ENCODE results near the gene PARM1. TPM values are rescaled to one million over a fixed set of nuclear protein-coding genes. Genes with fewer than 3 reads are reported as not detected.
A peak's percentile ranks its signal among the peaks of the same experiment; 100 is the strongest.

Gene PARM1
- total and polyA plus RNA-seq, 8 donors, result 1.8 to 24.6 (median 8.4) TPM

- no peak overlapping the region for H3K27ac ChIP-seq
- TF ChIP-seq POLR2AphosphoS5 (IDR thresholded peaks at IDR 0.05) (no peak), POLR2A (IDR thresholded peaks at IDR 0.05) (no peak), CTCF (IDR thresholded peaks at IDR 0.05) (no peak), EP300 (IDR thresholded peaks at IDR 0.05) (no peak)
- H3K9me3 ChIP-seq, result no peaks in the 10 kb centered on the region
- H3K36me3 ChIP-seq, result no peaks in the 10 kb centered on the region
- H3K4me1 ChIP-seq, result peaks cover 0 to 9% (median 0%) of the 10 kb centered on the region in 4 donors
- no peak overlapping the region for H3K4me3 ChIP-seq
- no peak for DNase-seq
- 63 to 82% (median 71%) methylated on average over 1 of the region's 1 CpG for WGBS, 5 donors
- intact Hi-C loops (cut with DNase I; ENCODE audit: low total_unique reads), result no loop called here
- no peaks in the 10 kb centered on the region for H3K27me3 ChIP-seq
Measured at GRCh38 chr4:74891037-74891436, 41.9 kb upstream of the PARM1 start.

DNA sequence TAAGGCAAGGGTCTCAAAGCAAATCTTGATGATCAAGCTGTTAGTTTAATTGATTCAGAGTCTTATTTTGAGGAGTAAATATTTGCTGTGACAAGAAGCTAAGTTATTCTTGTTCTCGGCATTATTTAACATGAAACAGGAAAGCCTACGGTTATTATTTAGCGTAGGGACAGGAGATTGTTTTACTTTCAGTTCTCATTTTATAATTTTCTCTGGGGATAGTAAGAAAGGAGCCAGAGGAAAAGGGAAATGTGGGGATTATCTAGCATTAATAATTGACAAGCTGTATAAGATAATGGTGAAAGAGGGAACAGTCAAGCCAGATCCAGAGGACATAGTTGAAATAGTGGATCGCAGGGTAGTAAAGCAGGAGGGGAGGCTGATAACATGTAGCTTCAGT, 39.7 kb upstream of the PARM1 start:
- Histone ChIP-seq H3K4me1 (peaks cover 0 to 9% (median 0%) of the 10 kb centered on the region in 4 donors), H3K36me3 (no peaks in the 10 kb centered on the region), H3K4me3 (peak overlapping the region; percentile 17 to 30 (median 24)), H3K27me3 (no peaks in the 10 kb centered on the region), H3K9me3 (no peaks in the 10 kb centered on the region), H3K27ac (no peak overlapping the region)
- intact Hi-C loops (cut with DNase I; ENCODE audit: low total_unique reads), result no loop called here
- DNase-seq, result no peak
- WGBS, 5 donors, result 13 to 27% (median 20%) methylated on average over 4 of the region's 4 CpGs
- TF ChIP-seq EP300 (IDR thresholded peaks at IDR 0.05) (no peak), CTCF (IDR thresholded peaks at IDR 0.05) (no peak), POLR2A (IDR thresholded peaks at IDR 0.05) (no peak), POLR2AphosphoS5 (IDR thresholded peaks at IDR 0.05) (no peak)

- Histone ChIP-seq H3K27me3 (no peaks in the 10 kb centered on the region), H3K36me3 (no peaks in the 10 kb centered on the region), H3K4me3 (no peak overlapping the region), H3K4me1 (peaks cover 0 to 9% (median 0%) of the 10 kb centered on the region in 4 donors), H3K27ac (no peak overlapping the region), H3K9me3 (no peaks in the 10 kb centered on the region)
- intact Hi-C loops (cut with DNase I; ENCODE audit: low total_unique reads), result no loop called here
- 34 to 53% (median 45%) methylated on average over 3 of the region's 3 CpGs for WGBS, 5 donors
- DNase-seq, result peak in 1 of 2 donors; percentile 41
- TF ChIP-seq POLR2AphosphoS5 (IDR thresholded peaks at IDR 0.05) (no peak), POLR2A (IDR thresholded peaks at IDR 0.05) (no peak), EP300 (IDR thresholded peaks at IDR 0.05) (no peak), CTCF (IDR thresholded peaks at IDR 0.05) (no peak)
Measured at GRCh38 chr4:74896595-74896994, 36.3 kb upstream of the PARM1 start.

- no peaks in the 10 kb centered on the region for H3K36me3 ChIP-seq
- peaks cover 0 to 9% (median 0%) of the 10 kb centered on the region in 4 donors for H3K4me1 ChIP-seq
- WGBS, 5 donors, result 65 to 74% (median 72%) methylated on average over 2 of the region's 2 CpGs
- DNase-seq, result no peak
- intact Hi-C loops (cut with DNase I; ENCODE audit: low total_unique reads), result no loop called here
- no peaks in the 10 kb centered on the region for H3K27me3 ChIP-seq
- H3K9me3 ChIP-seq, result no peaks in the 10 kb centered on the region
- H3K27ac ChIP-seq, result no peak overlapping the region
- no peak overlapping the region for H3K4me3 ChIP-seq
- TF ChIP-seq POLR2A (IDR thresholded peaks at IDR 0.05), result no peak
Measured at GRCh38 chr4:74897386-74897785, 35.5 kb upstream of the PARM1 start.

DNA sequence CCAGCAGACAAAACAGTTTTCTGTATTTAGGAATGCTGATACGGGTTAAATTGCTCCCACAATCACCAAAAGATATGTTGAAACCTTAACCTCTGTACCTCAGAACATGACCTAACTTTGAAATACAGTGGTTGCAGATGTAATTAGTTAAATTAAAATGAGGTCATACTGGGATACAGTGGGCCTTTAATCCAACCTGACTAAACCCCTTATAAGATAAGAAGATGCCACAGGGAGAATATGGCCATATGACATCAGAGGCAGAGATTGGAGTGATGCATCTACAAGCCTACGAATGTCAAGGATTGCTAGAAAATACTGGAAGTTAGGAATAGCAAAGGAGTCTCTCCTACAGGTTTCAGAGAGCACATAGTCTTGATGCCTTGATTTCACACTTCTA, 32.1 kb upstream of the PARM1 start:
- no peak overlapping the region for H3K4me3 ChIP-seq
- H3K36me3 ChIP-seq, result no peaks in the 10 kb centered on the region
- no peaks in the 10 kb centered on the region for H3K4me1 ChIP-seq
- DNase-seq, result no peak
- no peaks in the 10 kb centered on the region for H3K9me3 ChIP-seq
- intact Hi-C loops (cut with DNase I; ENCODE audit: low total_unique reads), result no loop called here
- H3K27me3 ChIP-seq, result no peaks in the 10 kb centered on the region
- 55 to 72% (median 65%) methylated on average over 2 of the region's 2 CpGs for WGBS, 5 donors
- H3K27ac ChIP-seq, result no peak overlapping the region
- TF ChIP-seq POLR2AphosphoS5 (IDR thresholded peaks at IDR 0.05) (no peak), EP300 (IDR thresholded peaks at IDR 0.05) (no peak), CTCF (IDR thresholded peaks at IDR 0.05) (no peak), POLR2A (IDR thresholded peaks at IDR 0.05) (no peak)
